ACHN (cell line): ENCODE results near the gene ENOX1.

ENCODE experiments used
- DNase-seq: peaks from one replicate; pipeline ENCODE4 v3.0.0-alpha.2; 2015
- in situ Hi-C: cut with HindIII; loops from 2 replicates; pipeline ENCODE4 v1.10.0; 2017; ENCODE audit warnings: low sequenced_read_pairs, low pct_ligation_motif_present, low pct_unique_long_range_greater_than_20kb

ENOX1 gene

GRCh38 chr13:43390619-43391018 is 396.2 kb downstream of the ENOX1 start:
- DNase-seq = no peak
- in situ Hi-C loops = no loop called here

DNA sequence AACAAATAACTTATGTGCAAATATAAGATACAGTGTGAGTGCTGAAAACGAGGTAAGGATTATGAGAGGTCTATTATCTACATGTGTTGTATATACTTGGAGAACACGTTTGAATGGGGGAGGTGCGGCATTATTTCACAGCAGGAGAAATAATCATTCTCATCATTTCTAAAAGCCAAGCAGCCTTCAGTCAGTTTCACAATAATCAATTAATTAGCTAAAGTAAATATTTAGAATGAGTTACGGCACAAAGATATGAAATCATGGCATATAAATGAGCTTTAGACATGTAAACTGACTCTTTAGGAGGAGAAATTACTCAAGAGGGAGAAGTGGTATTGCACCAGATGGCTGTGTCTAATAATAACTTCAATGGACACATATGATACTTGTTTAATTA is 396.8 kb downstream of the ENOX1 start:
- no peak for DNase-seq
- in situ Hi-C loops = no loop called here

- in situ Hi-C loops = no loop called here
- DNase-seq = no peak
Measured at GRCh38 chr13:43389573-43389972, 397.2 kb downstream of the ENOX1 start.

DNA sequence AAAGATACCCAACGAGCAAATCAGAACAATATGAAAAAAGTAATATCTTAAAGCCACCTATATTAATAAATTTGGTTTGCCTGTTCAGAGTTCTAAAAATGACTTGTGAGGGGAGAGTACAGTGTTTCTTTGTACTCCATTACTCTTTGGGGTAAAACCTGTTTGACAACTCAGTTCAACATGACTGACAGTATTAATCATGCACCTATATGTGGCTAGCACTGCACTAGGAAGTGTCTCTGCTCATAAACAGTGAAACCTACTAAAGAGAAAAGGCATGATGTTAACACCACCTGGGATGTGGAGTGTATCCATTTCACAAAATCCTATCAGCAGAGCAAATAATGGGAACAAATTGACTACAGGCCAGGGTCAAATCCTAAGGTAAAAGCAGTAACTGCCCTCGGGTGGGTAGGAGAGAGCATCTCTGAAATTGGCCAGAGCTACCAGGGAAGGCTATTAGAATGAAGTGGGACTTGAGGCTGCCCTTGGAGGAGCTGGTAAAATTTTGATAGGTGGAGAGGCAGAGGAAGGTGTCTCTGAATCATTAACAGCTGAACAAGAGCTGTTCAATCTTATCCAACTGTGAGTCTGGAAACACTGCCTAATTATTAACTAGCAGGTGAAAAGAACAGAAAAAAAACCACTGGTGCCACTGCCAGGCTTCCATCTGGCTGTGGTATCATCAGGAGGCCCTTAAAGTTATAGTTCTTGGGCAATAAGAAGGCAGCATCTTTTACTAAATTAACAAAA is 398.3 kb downstream of the ENOX1 start:
- in situ Hi-C loops = no loop called here
- peak; percentile 8 for DNase-seq

DNA sequence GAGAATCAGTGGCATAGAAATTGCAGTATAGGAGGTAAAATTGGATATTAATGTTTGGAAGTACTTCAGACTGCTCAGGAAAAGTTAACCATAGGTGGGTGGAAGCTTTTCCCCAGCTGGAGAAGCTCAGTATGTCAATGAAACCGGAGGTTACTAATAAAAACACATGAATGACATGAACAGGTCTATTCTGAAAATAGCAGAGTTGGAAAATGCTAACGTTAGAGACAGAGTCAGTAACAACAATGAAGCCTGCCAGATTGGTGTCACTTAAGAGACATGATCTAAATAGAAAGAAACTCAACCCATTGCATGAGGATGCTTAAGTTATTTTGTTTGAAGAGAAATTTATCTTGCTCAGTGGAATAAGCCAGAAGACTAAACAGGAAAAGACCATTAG is 398.9 kb downstream of the ENOX1 start:
- in situ Hi-C loops = no loop called here
- DNase-seq = no peak

- no peak for DNase-seq
- in situ Hi-C loops = no loop called here
Measured at GRCh38 chr13:43383498-43384165, 403.1 kb downstream of the ENOX1 start.

DNA sequence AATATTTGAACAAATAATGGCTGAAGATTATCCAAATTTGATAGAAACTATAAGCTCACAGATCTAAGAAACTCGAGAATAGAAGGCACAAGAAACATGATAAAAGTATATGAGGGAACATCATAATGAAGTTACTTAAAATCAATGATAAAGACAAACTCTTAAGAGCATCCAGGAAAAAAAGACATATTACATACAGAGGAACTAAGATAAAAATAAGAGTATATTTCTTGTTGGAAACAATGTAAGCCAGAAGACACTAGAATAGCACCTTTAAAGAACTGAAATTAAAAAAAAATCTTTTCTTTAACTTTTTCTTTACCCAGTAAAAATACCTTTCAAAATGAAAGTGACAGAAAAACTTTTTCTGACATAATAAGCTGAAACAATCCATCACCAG is 407.0 kb downstream of the ENOX1 start:
- in situ Hi-C loops = no loop called here
- no peak for DNase-seq

DNA sequence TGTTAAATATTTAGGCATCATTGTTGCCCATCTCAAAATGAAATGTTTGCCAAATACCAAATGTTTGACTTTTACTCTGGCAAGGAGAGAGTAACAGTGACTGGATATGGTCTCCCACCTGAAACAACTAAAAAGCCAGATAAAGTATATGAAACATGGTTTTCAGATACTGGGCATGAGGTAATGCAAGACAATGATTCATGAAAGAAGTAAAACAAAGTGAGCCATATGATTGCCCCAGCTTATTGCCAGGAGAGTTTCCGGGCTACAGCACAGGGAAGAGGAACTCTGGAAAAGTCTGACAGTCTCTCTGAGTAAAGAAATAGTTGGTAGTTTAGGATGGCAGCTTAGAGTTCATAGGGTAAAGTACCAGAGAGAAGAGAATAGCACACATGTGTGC is 408.8 kb downstream of the ENOX1 start:
- DNase-seq = no peak
- in situ Hi-C loops = no loop called here

- DNase-seq = no peak
- in situ Hi-C loops = no loop called here
Measured at GRCh38 chr13:43377149-43377548, 409.6 kb downstream of the ENOX1 start.

DNA sequence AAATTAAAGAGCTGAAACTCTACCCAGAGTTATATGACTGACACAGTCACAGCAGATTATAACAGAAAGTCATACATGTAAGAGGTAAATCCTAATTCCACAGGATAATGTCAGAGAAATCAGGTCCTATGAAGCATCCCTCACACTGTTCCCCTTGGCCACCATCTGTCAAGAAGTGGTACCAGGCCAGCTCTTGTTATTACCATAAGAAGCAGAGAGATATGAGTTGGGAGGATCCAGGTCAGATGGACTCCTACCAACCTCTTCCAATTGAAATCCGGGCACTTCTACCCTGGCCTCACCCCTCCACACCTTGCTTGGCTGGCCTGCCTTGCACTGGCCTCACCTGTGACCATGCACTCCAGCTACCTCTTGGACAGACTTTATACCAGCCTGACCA is 410.2 kb downstream of the ENOX1 start:
- in situ Hi-C loops = no loop called here

GRCh38 chr13:43375797-43376465 is 410.8 kb downstream of the ENOX1 start:
- DNase-seq = no peak
- in situ Hi-C loops = no loop called here

More for the DNA sequence above, 410.2 kb downstream of the ENOX1 start:
- DNase-seq = no peak

- no peak for DNase-seq
Measured at GRCh38 chr13:43374621-43375020, 412.2 kb downstream of the ENOX1 start.

GRCh38 chr13:43373400-43373799 is 413.4 kb downstream of the ENOX1 start:
- DNase-seq = no peak
- in situ Hi-C loops = no loop called here

More at GRCh38 chr13:43374621-43375020, 412.2 kb downstream of the ENOX1 start:
- in situ Hi-C loops = no loop called here

DNA sequence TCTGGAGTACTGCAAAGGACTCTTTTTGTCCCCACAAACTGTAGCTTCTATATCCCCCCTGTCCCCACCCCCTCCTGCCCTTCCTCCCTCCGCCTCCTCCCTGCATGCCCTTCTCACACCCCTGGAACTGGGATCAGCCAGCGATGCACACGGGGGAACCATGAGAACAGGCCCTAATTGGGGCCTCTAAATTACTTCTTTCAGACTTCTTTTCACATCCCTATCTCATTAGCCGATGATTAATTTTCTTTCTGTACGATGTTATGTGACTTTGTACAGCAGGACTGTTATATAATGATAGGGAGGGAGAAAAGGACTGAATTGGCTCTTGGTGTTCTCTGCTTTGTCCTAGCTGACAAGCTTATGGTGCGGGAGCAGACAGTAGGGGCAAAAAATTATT is 415.9 kb downstream of the ENOX1 start:
- in situ Hi-C loops = no loop called here

DNA sequence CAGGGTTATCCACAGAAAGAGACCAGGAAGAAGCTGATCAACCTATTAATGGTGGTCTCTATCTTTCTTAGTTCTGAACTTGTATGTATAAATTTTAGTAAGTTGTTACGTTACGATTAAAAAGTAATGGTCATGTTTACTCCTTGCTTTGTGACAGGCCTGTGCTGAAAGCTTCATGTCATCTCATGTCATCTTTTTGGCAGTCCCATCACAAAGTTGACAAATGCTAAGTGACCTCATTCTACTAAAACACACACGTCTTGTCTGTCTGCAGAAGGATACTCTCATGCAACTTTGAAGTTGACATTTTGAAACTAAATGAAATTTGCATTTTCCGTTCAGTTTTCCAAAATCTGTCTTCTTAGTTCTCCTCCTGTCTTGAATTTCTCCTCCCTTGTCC is 417.5 kb downstream of the ENOX1 start:
- in situ Hi-C loops = no loop called here
- no peak for DNase-seq

More for the DNA sequence above, 415.9 kb downstream of the ENOX1 start:
- no peak for DNase-seq

DNA sequence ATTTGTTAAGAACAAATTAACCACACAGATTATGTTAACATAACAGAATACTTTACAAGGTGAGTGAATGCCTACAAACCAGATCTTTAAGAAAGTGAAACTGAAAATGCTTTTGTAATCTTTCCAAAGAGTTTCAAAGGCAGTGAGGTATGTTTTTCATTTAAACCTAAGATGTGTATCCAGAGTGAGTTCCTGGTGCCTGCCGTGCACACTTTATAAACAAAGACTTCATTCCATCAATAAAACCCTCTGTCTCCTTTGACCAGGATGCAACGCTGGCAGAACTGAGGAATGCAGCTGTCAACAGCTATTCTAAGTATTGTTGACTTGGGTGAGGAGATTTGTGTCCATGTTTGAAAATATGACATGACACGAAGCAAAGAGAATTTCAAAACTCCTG is 418.8 kb downstream of the ENOX1 start:
- no peak for DNase-seq
- in situ Hi-C loops = no loop called here

GRCh38 chr13:43365039-43365344 is 421.8 kb downstream of the ENOX1 start:
- no peak for DNase-seq
- in situ Hi-C loops = no loop called here

- in situ Hi-C loops = no loop called here
- DNase-seq = no peak
Measured at GRCh38 chr13:43364210-43365038, 422.3 kb downstream of the ENOX1 start.
